Neural cell (in vitro differentiated cells): ENCODE data around the gene ADAMTS16.

ENCODE experiments used
- EZH2 ChIP-seq: fragments of 200-600, 300-800 bp; shearing (Covaris generic), sonication (generic); IDR thresholded peaks from 2 replicates; pipeline ENCODE4 v1.6.1; 2014; ENCODE audit warnings: antibody characterized with exemption, low read length, borderline replicate concordance, mild to moderate bottlenecking; ENCODE audit not compliant: insufficient read depth, poor library complexity, severe bottlenecking
- TAF1 ChIP-seq: IDR thresholded peaks from 2 replicates; pipeline ENCODE4 v1.6.1; 2012; ENCODE audit warnings: low read depth
- TF ChIP-seq, protein P1 (sequence below): fragments of 450-650 bp; IDR thresholded peaks from 2 replicates; pipeline ENCODE4 v1.5.1; 2014; ENCODE audit warnings: antibody characterized with exemption, mild to moderate bottlenecking, moderate library complexity; ENCODE audit not compliant: poor library complexity, severe bottlenecking

DNA sequence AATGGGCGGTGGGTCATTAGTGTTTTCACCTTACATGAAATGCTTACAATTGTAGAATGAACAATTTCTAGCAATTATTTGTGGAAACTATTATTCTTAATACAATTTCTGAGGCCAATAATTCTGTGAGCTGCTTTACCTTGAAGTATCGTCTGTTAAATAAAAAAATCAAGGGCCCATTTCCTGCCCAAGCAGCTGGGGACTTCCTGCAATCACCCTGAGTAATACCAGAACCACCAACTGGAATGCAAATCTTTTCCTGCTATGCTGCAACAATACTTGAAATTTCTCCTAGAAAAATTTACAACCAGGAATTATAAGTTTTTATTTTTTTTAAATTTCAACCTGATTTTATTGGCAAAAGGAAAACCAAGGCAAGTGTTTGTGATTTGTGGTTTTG is 52.6 kb downstream of the ADAMTS16 start:
- TF ChIP-seq, protein P1, sequence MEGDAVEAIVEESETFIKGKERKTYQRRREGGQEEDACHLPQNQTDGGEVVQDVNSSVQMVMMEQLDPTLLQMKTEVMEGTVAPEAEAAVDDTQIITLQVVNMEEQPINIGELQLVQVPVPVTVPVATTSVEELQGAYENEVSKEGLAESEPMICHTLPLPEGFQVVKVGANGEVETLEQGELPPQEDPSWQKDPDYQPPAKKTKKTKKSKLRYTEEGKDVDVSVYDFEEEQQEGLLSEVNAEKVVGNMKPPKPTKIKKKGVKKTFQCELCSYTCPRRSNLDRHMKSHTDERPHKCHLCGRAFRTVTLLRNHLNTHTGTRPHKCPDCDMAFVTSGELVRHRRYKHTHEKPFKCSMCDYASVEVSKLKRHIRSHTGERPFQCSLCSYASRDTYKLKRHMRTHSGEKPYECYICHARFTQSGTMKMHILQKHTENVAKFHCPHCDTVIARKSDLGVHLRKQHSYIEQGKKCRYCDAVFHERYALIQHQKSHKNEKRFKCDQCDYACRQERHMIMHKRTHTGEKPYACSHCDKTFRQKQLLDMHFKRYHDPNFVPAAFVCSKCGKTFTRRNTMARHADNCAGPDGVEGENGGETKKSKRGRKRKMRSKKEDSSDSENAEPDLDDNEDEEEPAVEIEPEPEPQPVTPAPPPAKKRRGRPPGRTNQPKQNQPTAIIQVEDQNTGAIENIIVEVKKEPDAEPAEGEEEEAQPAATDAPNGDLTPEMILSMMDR, result no peak
- TF ChIP-seq TAF1, result no peak
- TF ChIP-seq EZH2, result no peak
